ENCODE results near the gene GALP. TPM values are rescaled to one million over a fixed set of nuclear protein-coding genes. Genes with fewer than 3 reads are reported as not detected.
"Not testable (repeated sequence)": the region's sequence is repeated elsewhere in the genome, so short reads cannot be mapped to it uniquely, and the experiment has no call there.

Gene GALP
- total and polyA plus RNA-seq, 2 donors = not detected

DNA sequence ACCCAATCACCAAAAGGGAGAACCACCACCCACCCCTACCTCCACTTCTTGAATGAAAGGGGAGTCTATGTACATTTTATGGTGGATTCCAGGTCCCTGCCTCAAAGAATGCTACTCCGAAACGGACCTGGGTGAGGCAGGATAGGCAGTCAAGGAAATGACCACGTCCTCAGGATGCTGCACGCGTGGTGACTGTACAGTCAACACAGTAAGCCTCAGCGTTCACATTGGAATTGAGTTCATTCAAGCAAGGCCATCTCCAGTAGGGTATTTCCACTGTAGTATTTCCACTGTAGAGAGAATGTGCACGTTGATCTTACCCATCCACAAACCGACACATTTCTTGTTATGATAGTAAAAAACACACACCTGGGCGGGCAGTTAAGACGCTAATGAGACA is 43.2 kb downstream of the GALP start:
- H3K4me1 ChIP-seq (ENCODE audit: insufficient read depth) = no peaks in the 10 kb centered on the region
- no peak overlapping the region for H3K27ac ChIP-seq (ENCODE audit: low read depth)
- WGBS = 89% methylated on average over 10 of the region's 10 CpGs
- no peaks in the 10 kb centered on the region for H3K36me3 ChIP-seq (ENCODE audit: insufficient read depth)
- no peak for DNase-seq (ENCODE audit: extremely low spot score)
- H3K4me3 ChIP-seq (ENCODE audit: low read depth, low read length) = no peak overlapping the region

- not testable (repeated sequence) for DNase-seq (ENCODE audit: extremely low spot score); H3K36me3 ChIP-seq (ENCODE audit: insufficient read depth); H3K4me3 ChIP-seq (ENCODE audit: low read depth, low read length); H3K27ac ChIP-seq (ENCODE audit: low read depth); H3K4me1 ChIP-seq (ENCODE audit: insufficient read depth)
- 52% methylated on average over 9 of the region's 9 CpGs for WGBS
Observed at GRCh38 chr19:56221442-56221841, 45.6 kb downstream of the GALP start.

DNA sequence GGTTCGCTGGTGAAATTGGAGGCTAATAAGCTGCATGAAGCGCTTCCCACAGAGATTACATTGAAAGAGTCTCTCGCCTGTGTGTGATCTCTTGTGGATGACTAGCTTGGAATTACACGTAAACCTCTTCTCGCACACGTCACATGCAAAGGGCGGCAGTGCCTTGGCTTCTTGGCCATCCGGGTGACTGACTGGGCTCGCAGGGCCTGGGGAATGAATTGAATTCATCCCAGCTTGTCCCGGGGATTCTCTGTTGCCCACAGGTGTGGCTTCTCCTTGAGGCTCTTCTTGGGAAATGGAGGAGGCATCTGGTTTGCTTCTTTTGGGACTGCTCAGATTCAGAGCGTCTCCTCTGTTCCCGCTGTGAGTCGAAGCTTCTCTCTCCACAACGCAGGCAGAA is 46.0 kb downstream of the GALP start:
- Histone ChIP-seq H3K36me3 (ENCODE audit: insufficient read depth) (no peaks in the 10 kb centered on the region), H3K27ac (ENCODE audit: low read depth) (no peak overlapping the region), H3K4me1 (ENCODE audit: insufficient read depth) (no peaks in the 10 kb centered on the region), H3K4me3 (ENCODE audit: low read depth, low read length) (no peak overlapping the region)
- 94% methylated on average over 14 of the region's 14 CpGs for WGBS
- DNase-seq (ENCODE audit: extremely low spot score) = no peak

GRCh38 chr19:56222901-56223300 is 47.1 kb downstream of the GALP start:
- H3K4me1 ChIP-seq (ENCODE audit: insufficient read depth) = no peaks in the 10 kb centered on the region
- DNase-seq (ENCODE audit: extremely low spot score) = no peak
- WGBS = 79% methylated on average over 6 of the region's 6 CpGs
- H3K4me3 ChIP-seq (ENCODE audit: low read depth, low read length) = no peak overlapping the region
- no peaks in the 10 kb centered on the region for H3K36me3 ChIP-seq (ENCODE audit: insufficient read depth)
- no peak overlapping the region for H3K27ac ChIP-seq (ENCODE audit: low read depth)

GRCh38 chr19:56223481-56223880 is 47.7 kb downstream of the GALP start:
- WGBS = 93% methylated on average over 9 of the region's 9 CpGs

More at GRCh38 chr19:56223481-56223880, 47.7 kb downstream of the GALP start:
- no peak for DNase-seq (ENCODE audit: extremely low spot score)
- Histone ChIP-seq H3K4me1 (ENCODE audit: insufficient read depth) (no peaks in the 10 kb centered on the region), H3K36me3 (ENCODE audit: insufficient read depth) (no peaks in the 10 kb centered on the region), H3K4me3 (ENCODE audit: low read depth, low read length) (no peak overlapping the region), H3K27ac (ENCODE audit: low read depth) (no peak overlapping the region)

Small RNA genes lying within 50 kb of the gene (small RNA-seq; reads per million reads assigned to genes)
- not detected for gene AC024580.2

Other genes with a start within 250 kb of the GALP start
- gene NLRP13, start 243.7 kb upstream of the GALP start, total RNA-seq = not detected
- not detected for gene NLRP13, start 243.7 kb upstream of the GALP start, polyA plus RNA-seq
- gene NLRP8, start 228.2 kb upstream of the GALP start, total RNA-seq = not detected
- not detected for gene NLRP8, start 228.2 kb upstream of the GALP start, polyA plus RNA-seq
- not detected for gene NLRP5, start 189.2 kb upstream of the GALP start, total RNA-seq
- not detected for gene NLRP5, start 189.2 kb upstream of the GALP start, polyA plus RNA-seq
- 13.3 TPM for gene ZNF787, start 54.7 kb upstream of the GALP start, total RNA-seq
- gene ZNF787, start 54.7 kb upstream of the GALP start, polyA plus RNA-seq = 30.9 TPM
- gene ZNF444, start 34.7 kb upstream of the GALP start, total RNA-seq = 11.7 TPM
- 44.5 TPM for gene ZNF444, start 34.7 kb upstream of the GALP start, polyA plus RNA-seq
- gene ZSCAN5B, start 21.8 kb downstream of the GALP start, total RNA-seq = not detected
- gene ZSCAN5B, start 21.8 kb downstream of the GALP start, polyA plus RNA-seq = not detected
- gene ZSCAN5C, start 26.3 kb downstream of the GALP start, total RNA-seq = not detected
- gene ZSCAN5C, start 26.3 kb downstream of the GALP start, polyA plus RNA-seq = not detected
- gene EDDM13, start 96.7 kb downstream of the GALP start, total RNA-seq = not detected
- 0.43 TPM for gene EDDM13, start 96.7 kb downstream of the GALP start, polyA plus RNA-seq
- gene ZSCAN5A, start 138.8 kb downstream of the GALP start, total RNA-seq = 17.2 TPM
- 6.4 TPM for gene ZSCAN5A, start 138.8 kb downstream of the GALP start, polyA plus RNA-seq
- gene ZNF582, start 217.5 kb downstream of the GALP start, total RNA-seq = 5.3 TPM
- gene ZNF582, start 217.5 kb downstream of the GALP start, polyA plus RNA-seq = 4.0 TPM
- gene ZNF583, start 228.3 kb downstream of the GALP start, total RNA-seq = 22.7 TPM
- 3.6 TPM for gene ZNF583, start 228.3 kb downstream of the GALP start, polyA plus RNA-seq